ENCODE data around the gene PTPN7.

- TF ChIP-seq CTCF (IDR thresholded peaks at IDR 0.05) (no peak), POLR2A (IDR thresholded peaks at IDR 0.05) (no peak)
Observed at GRCh38 chr1:202171292-202172014, 11.1 kb upstream of the PTPN7 start.

Measured in uterus (tissue), 2 donors.